ACHN (cell line): ENCODE measurements around the gene SLC17A6.

Experiments used
- DNase-seq: peaks from one replicate; pipeline ENCODE4 v3.0.0-alpha.2; 2015
- in situ Hi-C: cut with HindIII; loops from 2 replicates; pipeline ENCODE4 v1.10.0; 2017; ENCODE audit warnings: low sequenced_read_pairs, low pct_ligation_motif_present, low pct_unique_long_range_greater_than_20kb

SLC17A6 gene

GRCh38 chr11:22337596-22338485, at the start of gene SLC17A6:
TSS of gene SLC17A6 (plus strand) at chr11:22338381. CDS start at chr11:22338534, 153 bp downstream.
- DNase-seq: peak; percentile 49
- in situ Hi-C loops: no loop called here

- in situ Hi-C loops: no loop called here
- no peak for DNase-seq
Observed at GRCh38 chr11:22302368-22302767, 35.8 kb upstream of the SLC17A6 start.

- DNase-seq: peak; percentile 40
Observed at GRCh38 chr11:22304337-22304961, 33.7 kb upstream of the SLC17A6 start.

GRCh38 chr11:22317656-22318055, 20.5 kb upstream of the SLC17A6 start:
- in situ Hi-C loops: no loop called here
- no peak for DNase-seq

More at GRCh38 chr11:22304337-22304961, 33.7 kb upstream of the SLC17A6 start:
- in situ Hi-C loops: no loop called here

GRCh38 chr11:22331771-22332170, 6.4 kb upstream of the SLC17A6 start:
- in situ Hi-C loops: no loop called here
- DNase-seq: no peak

GRCh38 chr11:22336587-22336986, 1.6 kb upstream of the SLC17A6 start:
- in situ Hi-C loops: no loop called here
- DNase-seq: no peak

GRCh38 chr11:22339611-22340010, 1.4 kb downstream of the SLC17A6 start:
- in situ Hi-C loops: no loop called here

GRCh38 chr11:22340235-22340634, 2.1 kb downstream of the SLC17A6 start:
- DNase-seq: no peak
- in situ Hi-C loops: no loop called here

More at GRCh38 chr11:22339611-22340010, 1.4 kb downstream of the SLC17A6 start:
- DNase-seq: no peak

- in situ Hi-C loops: no loop called here
- no peak for DNase-seq
Observed at GRCh38 chr11:22340701-22341587, 2.8 kb downstream of the SLC17A6 start.

- in situ Hi-C loops: no loop called here
- DNase-seq: no peak
Observed at GRCh38 chr11:22341588-22341931, 3.4 kb downstream of the SLC17A6 start.

- in situ Hi-C loops: no loop called here
- DNase-seq: no peak
Observed at GRCh38 chr11:22342211-22343031, 4.2 kb downstream of the SLC17A6 start.

GRCh38 chr11:22343032-22343324, 4.8 kb downstream of the SLC17A6 start:
- in situ Hi-C loops: no loop called here
- DNase-seq: no peak

- no peak for DNase-seq
- in situ Hi-C loops: no loop called here
Observed at GRCh38 chr11:22343371-22344032, 5.3 kb downstream of the SLC17A6 start.

GRCh38 chr11:22344081-22344480, 5.9 kb downstream of the SLC17A6 start:
- in situ Hi-C loops: no loop called here
- no peak for DNase-seq

GRCh38 chr11:22346282-22346681, 8.1 kb downstream of the SLC17A6 start:
- DNase-seq: no peak
- in situ Hi-C loops: no loop called here

- in situ Hi-C loops: no loop called here
- DNase-seq: no peak
Observed at GRCh38 chr11:22347857-22348487, 9.8 kb downstream of the SLC17A6 start.

GRCh38 chr11:22349491-22349890, 11.3 kb downstream of the SLC17A6 start:
- in situ Hi-C loops: no loop called here
- DNase-seq: no peak
